Thyroid gland (tissue), 4 donors: ENCODE results near the gene ANXA2R.

Experiments used
- POLR2A ChIP-seq, 2 donors: fragments of 450-650 bp; IDR thresholded peaks; one replicate each; pipeline ENCODE4 v1.6.1; 2017; ENCODE audit warnings: antibody characterized with exemption in 2 of 2, mild to moderate bottlenecking in 2 of 2, moderate library complexity in 1 of 2
- TF ChIP-seq, protein P1 (sequence below), 6 experiments: fragments of 200-600 bp in 3 of 6; fragments of 450-650 bp in 3 of 6; sonication (generic) in 3 of 6; IDR thresholded peaks; one replicate each; pipeline ENCODE4 v1.5.1; 2016 to 2019; ENCODE audit warnings: antibody characterized with exemption in 6 of 6, mild to moderate bottlenecking in 2 of 6, inconsistent platforms in 1 of 6, moderate library complexity in 1 of 6

- TF ChIP-seq POLR2A (IDR thresholded peaks at IDR 0.05), result no peak
- TF ChIP-seq, protein P1, sequence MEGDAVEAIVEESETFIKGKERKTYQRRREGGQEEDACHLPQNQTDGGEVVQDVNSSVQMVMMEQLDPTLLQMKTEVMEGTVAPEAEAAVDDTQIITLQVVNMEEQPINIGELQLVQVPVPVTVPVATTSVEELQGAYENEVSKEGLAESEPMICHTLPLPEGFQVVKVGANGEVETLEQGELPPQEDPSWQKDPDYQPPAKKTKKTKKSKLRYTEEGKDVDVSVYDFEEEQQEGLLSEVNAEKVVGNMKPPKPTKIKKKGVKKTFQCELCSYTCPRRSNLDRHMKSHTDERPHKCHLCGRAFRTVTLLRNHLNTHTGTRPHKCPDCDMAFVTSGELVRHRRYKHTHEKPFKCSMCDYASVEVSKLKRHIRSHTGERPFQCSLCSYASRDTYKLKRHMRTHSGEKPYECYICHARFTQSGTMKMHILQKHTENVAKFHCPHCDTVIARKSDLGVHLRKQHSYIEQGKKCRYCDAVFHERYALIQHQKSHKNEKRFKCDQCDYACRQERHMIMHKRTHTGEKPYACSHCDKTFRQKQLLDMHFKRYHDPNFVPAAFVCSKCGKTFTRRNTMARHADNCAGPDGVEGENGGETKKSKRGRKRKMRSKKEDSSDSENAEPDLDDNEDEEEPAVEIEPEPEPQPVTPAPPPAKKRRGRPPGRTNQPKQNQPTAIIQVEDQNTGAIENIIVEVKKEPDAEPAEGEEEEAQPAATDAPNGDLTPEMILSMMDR (IDR thresholded peaks at IDR 0.05), result no peak
Observed at GRCh38 chr5:43075319-43076293, 35.5 kb upstream of the ANXA2R start.
